Measurements from ENCODE around the gene HTRA1.

HTRA1 gene

DNA sequence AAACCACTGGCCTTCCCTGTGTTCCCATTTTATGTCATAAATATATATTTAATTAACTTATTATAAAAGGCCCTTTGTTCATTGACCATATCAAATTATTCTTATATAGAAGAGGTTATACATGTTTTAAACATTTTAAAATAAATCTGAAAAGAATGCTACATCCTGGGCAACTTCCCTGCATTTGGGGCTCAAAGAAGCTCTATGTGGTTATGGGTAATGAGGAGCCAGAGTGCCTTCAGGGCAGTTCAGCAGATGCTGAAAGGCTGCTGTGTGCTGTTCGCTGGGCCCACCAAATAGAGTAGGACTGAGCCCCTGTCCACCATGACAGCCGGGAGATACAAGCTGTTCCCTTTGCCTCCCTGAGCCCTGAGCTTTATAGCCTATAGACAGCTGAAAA lies 35.9 kb downstream of the HTRA1 start:
- DNase-seq = no peak

DNA sequence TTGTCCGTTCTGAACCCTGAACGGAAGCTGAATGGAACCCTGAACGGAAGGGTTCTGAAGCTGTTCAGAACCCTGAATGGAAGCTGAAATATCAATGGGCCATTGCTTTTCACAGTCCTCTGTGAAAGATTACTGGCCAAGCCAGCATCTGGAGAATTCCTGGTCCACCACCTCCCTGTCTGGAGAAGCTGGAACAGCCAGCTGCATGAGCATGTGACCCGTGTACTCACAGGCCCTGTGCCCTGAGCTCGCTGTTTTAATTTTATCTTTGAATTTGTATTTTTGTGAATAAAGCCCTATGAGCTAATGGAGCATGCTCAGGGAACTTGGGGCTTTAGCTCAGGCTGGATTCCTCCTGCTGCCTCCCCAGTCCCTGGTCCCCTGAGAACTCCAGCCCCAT lies 37.2 kb downstream of the HTRA1 start:
- no peak for DNase-seq

DNA sequence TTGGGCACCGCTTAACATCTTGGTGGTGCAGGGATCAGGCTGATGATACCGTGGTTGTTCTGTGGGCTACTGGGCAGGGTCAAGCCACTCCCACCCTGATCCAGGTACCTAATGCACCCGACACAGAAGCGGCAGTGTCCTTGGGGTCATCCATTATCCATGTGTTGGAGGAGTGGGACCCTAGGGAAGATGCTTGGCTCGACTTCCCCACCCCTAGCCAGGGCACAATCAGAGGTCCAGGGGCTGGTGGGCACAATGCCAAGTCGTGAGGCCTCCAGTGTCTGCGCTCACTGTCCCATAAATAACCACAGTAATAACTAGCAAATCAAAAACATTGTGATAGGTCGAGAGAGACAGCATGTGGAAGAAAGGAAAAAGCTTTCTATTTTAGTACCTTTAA lies 37.7 kb downstream of the HTRA1 start:
- DNase-seq = no peak

DNA sequence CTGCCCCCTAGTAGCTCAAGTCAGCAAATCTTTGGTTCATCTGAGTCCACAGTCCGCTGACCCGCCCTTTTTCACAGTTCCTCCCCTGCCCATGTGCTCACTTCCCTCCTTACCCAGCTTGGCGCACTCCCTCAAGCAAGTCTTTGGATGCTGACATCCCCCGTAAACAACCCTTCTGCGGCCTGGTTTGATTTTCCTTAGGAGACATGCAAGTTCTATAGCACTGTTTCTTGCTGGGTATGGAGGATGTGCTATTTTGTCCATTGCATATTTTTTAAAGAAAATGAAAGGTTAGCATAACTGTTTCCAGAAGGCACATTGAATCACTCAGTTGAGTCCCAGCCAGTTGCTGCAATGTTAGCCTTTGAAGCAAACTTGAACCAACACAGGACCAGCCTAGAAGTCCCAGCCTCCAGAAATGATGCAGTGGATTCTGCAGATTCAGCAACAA lies 38.2 kb downstream of the HTRA1 start:
- DNase-seq = no peak

DNA sequence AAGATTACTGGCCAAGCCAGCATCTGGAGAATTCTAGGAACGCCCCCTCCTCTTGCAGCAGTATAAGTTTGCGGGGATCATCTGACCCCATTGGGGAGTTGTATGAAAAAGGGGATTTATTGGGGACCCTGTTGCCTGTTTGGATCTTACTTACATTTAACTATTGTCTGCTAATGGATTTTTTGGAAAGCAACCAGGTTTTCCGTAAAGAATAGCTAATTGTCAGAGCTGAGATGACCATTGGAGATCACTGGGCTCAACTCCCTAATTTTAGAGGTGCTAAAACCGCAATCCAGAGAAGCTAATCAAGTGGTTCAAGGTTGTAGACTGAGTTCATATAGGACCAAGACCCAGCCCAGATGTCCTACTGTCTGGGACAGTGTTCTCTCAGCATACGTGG lies 38.8 kb downstream of the HTRA1 start:
- no peak for DNase-seq

GRCh38 chr10:122500726-122501125 lies 39.4 kb downstream of the HTRA1 start:
- no peak for DNase-seq

GRCh38 chr10:122503012-122503411 lies 41.7 kb downstream of the HTRA1 start:
- DNase-seq = no peak

GRCh38 chr10:122503886-122504609 lies 42.7 kb downstream of the HTRA1 start:
- DNase-seq = no peak

- DNase-seq = no peak
Observed at GRCh38 chr10:122504610-122504950, 43.2 kb downstream of the HTRA1 start.

DNA sequence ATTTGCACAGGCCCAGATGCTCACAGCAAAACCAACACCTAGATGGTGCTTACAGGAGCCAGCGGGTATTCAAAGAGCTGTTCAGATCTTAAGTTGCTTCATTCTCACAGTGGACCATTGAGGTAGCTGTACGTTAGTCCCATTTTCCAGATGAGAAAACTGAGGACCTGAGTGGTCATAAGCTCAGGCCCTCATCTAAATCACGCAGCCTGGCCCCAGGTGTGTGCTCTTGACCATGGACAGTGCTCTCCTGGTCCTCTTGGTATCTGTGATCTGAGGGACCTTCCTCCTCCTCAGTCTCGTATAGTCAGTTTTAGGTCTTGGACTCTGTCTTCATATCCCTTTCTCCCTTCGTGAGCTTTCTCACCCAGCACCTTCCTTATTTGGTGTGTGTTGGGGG lies 43.7 kb downstream of the HTRA1 start:
- DNase-seq = no peak

DNA sequence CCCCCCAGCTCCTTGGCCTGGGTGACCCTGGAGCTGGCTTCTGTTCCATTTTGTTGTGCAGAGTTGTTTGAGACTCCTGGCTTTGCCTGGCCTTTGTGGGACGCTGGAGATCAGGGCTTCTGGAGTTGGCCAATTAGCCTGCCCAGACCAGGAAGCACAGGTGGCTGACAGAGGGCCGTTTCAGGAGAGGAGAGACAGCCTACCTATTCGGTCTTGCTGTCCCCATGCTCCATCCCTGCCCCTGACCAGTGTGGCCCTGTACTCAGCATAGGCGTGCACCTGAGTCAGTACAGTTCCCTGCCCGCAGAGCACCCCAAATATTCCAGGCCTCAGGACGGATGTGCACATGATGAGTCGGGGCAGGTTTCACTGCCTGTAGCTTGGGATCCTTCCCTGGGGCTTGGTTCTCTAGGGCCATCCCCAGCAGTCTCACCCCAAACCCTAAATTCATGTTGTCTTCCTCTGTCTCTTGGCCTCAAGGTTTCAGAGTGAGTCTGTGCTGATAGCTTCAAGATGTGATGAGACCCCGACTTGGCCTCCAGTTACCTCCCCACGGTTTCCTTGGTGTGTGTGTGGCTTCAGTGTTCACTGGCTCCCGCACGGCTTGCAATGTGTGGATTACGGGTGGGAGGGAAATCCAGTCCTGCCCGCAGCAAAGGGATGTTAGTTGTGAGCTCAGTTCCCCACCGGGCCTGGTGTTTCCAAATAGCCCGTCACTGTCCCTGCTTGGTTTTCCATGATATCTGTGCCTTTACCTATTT lies 44.7 kb downstream of the HTRA1 start:
- DNase-seq = no peak

- DNase-seq = no peak
Observed at GRCh38 chr10:122507616-122508015, 46.3 kb downstream of the HTRA1 start.

DNA sequence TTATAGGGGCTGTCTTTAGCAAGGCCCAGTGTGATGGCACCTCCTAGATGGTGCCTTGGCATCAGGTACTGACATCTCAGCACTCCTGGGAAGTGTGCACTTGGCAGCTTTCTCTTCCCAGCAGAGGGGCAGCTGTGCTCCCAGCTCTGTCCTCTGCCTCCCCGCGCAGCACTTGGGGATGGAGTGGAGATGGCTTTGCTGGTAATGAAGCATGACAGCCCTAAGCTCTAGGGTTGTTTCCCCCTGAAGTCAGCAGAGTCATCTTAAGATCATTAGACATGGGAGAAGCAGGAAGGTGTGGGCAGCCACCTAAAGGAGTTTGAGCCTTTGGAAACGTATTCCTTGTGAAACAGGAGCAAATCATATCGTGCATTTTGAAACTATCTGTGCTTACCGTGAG lies 46.7 kb downstream of the HTRA1 start:
- no peak for DNase-seq

DNA sequence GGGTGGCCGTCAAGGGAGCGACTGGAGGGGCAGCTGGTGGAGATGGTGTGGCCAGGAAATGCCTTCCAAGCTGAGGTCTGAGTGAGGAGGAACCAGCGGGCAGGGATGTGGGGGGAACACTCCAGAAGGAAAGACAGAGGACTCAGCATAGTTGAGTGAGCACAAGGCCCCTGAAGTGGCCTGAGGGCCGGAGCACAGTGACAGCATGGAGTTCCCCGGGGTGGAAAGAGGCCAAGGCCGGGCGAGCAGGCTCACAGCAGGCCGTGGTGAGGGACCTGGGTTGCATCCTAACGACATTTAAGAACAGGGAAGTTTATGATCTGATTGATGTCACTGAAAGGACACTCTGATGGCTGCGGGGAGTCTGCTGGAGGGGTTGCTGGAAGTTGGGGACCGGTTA lies 48.0 kb downstream of the HTRA1 start:
- DNase-seq = no peak

DNA sequence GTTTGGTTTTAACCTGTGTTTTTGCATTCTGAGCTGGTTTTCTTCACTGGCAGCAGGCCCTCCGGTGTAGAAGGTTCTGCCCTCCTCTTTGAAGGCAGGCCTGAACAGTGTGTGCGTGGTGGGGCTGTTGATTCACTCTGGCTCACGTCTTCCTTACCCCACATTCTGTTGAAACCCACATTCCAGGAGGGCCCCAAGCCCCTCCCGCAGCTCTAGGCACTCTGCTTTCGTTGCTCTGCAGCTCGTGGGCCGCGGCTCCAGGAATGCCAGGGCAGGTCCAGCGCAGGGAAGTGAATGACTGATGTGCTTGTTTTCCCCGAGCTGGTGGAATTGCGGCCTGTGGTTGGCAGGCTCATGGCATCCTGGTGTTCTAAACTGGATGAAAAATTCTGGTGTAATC lies 49.0 kb downstream of the HTRA1 start:
- DNase-seq = no peak

DNA sequence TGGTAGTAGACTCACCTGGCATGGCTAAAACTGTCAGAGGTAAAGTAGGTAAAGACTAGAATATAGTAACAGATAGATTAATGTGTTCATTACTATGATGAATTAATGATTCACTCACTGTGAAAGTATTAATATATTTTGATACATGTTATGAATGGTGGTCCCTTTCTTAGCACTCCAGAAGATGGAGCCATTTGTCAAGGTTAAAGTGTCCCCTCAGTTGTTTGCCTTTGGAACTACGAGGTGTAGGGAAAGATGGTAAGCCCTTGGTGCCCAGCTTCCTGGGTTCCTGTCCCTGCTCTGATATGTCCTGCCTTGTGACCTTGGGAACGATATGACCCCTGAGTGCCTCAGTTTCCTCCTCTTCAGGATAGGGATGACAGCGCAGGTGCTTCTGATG lies 49.4 kb downstream of the HTRA1 start:
- DNase-seq = no peak

GRCh38 chr10:122513053-122513452 lies 51.7 kb downstream of the HTRA1 start:
- DNase-seq = no peak

DNA sequence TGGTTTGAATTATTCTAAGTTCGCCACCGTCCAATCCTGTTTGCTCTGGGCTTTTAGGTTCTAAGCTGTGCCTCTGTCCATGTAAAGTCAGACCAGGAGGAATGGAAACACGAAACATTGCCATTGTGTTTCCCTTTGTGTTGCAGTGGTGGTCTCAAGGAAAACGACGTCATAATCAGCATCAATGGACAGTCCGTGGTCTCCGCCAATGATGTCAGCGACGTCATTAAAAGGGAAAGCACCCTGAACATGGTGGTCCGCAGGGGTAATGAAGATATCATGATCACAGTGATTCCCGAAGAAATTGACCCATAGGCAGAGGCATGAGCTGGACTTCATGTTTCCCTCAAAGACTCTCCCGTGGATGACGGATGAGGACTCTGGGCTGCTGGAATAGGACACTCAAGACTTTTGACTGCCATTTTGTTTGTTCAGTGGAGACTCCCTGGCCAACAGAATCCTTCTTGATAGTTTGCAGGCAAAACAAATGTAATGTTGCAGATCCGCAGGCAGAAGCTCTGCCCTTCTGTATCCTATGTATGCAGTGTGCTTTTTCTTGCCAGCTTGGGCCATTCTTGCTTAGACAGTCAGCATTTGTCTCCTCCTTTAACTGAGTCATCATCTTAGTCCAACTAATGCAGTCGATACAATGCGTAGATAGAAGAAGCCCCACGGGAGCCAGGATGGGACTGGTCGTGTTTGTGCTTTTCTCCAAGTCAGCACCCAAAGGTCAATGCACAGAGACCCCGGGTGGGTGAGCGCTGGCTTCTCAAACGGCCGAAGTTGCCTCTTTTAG lies 52.9 kb downstream of the HTRA1 start:
- no peak for DNase-seq

DNA sequence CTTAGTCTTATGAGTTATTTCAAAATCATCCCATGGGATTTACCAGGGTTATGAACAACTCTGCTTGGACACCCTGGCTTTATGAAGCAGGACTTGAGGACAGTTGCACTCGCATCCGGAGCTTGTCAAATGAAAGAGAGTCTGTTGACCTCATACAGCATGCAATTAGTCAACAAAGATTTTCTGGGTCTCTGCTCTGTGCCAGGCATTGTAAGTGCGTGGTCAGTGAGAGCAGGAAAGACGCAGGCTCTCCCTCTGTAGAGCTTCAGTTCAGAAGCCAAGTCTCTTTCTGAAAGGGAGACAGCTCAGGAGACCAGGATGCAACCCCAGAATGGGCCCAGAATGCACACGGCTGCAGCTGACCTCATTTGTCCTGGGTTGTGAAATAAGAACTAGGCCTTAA lies 53.7 kb downstream of the HTRA1 start:
- no peak for DNase-seq

- no peak for DNase-seq
Observed at GRCh38 chr10:122515588-122516231, 54.4 kb downstream of the HTRA1 start.

GRCh38 chr10:122516734-122517133 lies 55.4 kb downstream of the HTRA1 start:
- DNase-seq = no peak

DNA sequence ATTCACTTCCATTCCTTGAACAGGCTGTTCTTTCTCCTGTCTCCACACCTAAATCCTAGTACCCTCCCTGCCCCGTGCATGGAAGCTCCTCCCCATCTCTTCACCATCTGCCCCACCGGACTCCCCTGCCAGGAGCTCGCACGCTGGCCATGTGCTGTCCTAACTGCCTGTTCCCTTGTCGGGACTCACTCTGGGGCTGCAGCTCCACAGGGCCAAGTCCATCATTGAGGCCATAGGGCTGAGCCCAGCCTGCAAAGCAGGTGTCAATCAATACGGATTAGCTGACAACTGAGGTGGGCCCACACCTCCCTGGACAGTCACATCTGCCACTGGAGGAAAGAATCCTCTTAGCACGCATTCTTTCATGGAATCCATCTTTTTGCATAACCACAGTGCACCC lies 57.8 kb downstream of the HTRA1 start:
- no peak for DNase-seq

DNA sequence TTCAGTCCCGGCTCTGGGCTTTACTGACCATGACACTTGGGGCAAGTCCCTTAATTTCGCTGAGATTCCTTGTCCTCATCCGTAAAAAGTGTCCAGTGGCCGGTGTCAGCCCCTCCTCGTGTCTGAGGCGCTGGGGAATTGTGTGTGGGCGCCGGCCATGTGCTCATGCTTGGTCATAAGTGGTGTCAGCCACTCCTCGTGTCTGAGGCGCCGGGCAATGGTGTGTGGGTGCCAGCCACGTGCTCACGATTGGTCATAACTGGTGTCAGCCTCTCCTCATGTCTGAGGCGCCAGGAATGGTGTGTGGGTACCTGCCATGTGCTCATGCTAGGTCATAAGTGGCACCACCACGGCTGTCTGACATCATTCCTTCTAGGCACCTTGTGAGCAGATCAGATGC lies 58.5 kb downstream of the HTRA1 start:
- DNase-seq = no peak

Measured in activated CD4-positive, CD25-positive, alpha-beta regulatory T cell (primary cell).